Skeletal muscle satellite cell (primary cell): ENCODE results near the gene LAMP1.
"Not testable (repeated sequence)": the region's sequence is repeated elsewhere in the genome, so short reads cannot be mapped to it uniquely, and the experiment has no call there.

ENCODE experiments used
- H3K27me3 ChIP-seq: 2 replicates; pipeline ENCODE4 v1.7.0; 2013; ENCODE audit warnings: low read length; ENCODE audit not compliant: control insufficient read depth, insufficient read depth
- H3K36me3 ChIP-seq: 2 replicates; pipeline ENCODE4 v1.7.0; 2013; ENCODE audit warnings: mild to moderate bottlenecking, control low read depth, low read length; ENCODE audit not compliant: insufficient read depth
- H3K4me1 ChIP-seq: 2 replicates; pipeline ENCODE4 v1.7.0; 2013; ENCODE audit warnings: low read length; ENCODE audit not compliant: control insufficient read depth, insufficient read depth
- H3K4me2 ChIP-seq: 2 replicates; pipeline ENCODE4 v1.7.0; 2013; ENCODE audit warnings: mild to moderate bottlenecking, low read length
- H3K4me3 ChIP-seq: 2 replicates; pipeline ENCODE4 v1.7.0; 2013; ENCODE audit warnings: low read length
- H3K9ac ChIP-seq: 2 replicates; pipeline ENCODE4 v1.7.0; 2013; ENCODE audit warnings: mild to moderate bottlenecking, low read depth, low read length, moderate library complexity
- H3K9me3 ChIP-seq: replicated peaks from 2 replicates; pipeline ENCODE4 v1.7.0; 2013; ENCODE audit warnings: mild to moderate bottlenecking, control low read depth, low read length

Gene LAMP1

DNA sequence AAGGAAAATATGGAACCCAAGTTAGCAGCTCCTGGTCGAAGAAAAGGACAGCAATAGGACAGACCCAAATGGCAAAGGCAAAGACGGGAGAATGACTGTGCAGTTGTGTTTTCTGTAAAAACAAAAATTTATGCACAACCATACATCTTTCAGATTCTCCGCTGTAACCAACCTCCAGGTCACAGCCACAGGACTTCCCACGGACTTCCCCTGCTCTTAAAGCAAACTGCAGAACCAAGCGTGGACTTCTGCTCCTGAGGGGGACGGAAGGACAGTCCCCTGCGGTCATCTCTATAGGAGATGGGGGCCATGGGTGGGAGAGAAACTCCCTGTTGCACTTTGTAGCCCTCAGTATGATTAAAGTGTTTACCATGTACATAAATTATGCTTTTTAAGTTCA is 64.4 kb downstream of the LAMP1 start:
- H3K9me3 ChIP-seq: no peaks in the 10 kb centered on the region
- no peak overlapping the region for H3K9ac ChIP-seq
- peaks cover 13% of the 10 kb centered on the region for H3K4me1 ChIP-seq
- peaks cover 29% of the 10 kb centered on the region for H3K27me3 ChIP-seq
- H3K4me3 ChIP-seq: no peak overlapping the region
- no peaks in the 10 kb centered on the region for H3K36me3 ChIP-seq
- no peak overlapping the region for H3K4me2 ChIP-seq

DNA sequence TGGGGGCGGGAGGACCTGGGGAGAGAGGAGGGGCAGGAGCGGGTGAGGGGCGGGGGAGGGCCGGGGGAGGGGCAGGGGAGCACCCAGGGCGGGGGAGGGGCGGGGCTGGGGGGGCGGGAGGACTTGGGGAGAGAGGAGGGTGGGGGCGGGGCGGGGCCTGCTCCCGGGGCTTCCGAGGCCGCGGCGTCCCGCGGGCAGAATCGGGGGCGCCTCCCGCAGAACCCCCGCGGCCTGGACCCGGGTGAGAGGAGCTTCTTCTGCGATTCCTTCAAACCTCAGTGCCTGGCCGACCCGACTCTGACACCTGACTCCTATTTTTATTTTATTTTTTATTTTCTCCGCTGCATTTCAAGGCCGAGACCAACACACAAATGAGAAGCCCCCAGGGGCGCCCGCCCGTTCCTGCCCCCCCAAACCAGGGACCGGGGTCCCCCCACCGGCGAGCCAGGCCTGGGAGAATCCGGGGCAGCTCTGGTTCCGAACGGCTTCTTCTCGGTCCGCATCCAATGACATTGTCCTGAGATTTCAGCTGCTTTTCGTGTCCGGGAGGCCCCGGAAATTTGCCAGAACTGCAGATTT is 67.4 kb downstream of the LAMP1 start:
- Histone ChIP-seq H3K27me3 (peaks cover 26% of the 10 kb centered on the region), H3K4me2 (peak overlapping the region; percentile 77), H3K4me1 (peaks cover 7% of the 10 kb centered on the region), H3K9ac (peak overlapping the region; percentile 68), H3K36me3 (no peaks in the 10 kb centered on the region), H3K4me3 (peak overlapping the region; percentile 52), H3K9me3 (no peaks in the 10 kb centered on the region)

DNA sequence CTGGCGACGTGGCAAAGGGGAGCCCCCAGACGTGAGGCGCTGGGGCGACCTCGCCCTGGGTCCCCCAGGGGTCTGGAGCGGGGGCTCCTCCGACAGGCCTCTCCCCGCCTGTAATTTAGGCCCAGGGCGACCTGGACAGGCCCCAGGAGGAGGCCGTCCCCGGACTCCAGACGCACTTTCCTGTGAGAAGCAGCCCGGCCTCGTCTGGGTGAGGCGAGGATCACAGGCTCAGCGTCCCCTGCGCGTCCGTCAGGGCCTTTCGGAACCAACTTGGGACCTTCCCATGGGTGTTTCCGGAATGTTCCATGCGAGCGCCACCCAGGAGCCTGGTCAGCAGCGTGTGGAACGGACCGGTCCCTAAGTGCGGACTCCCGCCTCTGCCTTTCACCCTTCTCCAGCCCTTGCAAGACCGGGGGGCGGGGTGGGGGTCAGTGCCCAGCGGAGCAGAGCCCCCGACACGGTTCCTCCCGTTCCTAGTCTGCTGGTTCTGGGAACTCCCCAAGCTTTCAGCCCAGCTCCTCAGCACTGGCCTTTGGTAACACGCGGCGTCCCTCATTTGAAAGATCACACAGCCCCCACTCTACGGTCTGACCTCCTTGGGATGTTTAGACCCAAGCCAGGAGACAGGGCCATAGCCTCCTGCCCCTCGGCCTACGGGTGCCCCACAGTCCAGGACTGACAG is 68.0 kb downstream of the LAMP1 start:
- no peak overlapping the region for H3K4me3 ChIP-seq
- H3K4me2 ChIP-seq: peak overlapping the region; percentile 77
- peak overlapping the region; percentile 68 for H3K9ac ChIP-seq
- no peaks in the 10 kb centered on the region for H3K9me3 ChIP-seq
- no peaks in the 10 kb centered on the region for H3K36me3 ChIP-seq
- peaks cover 7% of the 10 kb centered on the region for H3K4me1 ChIP-seq
- H3K27me3 ChIP-seq: peaks cover 24% of the 10 kb centered on the region

DNA sequence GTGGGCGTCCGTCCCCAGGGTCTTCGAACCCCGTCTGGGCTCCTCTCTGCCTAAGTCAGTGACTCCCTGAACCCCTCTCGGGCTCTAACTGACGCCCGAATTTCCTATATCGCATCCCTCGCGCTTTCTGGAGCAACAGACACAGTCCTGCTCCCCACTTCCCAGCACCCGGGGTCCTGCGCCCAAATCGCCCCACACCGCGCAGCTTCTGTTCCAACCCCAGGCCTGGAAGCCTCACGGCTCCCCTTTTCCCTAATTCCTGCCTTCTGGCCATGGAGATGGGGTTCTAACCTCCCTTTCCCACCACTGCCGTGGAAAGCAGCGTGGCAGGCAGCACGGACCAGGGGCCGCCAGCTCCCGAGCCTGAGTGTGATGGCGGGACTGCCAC is 68.5 kb downstream of the LAMP1 start:
- Histone ChIP-seq H3K4me1 (peaks cover 7% of the 10 kb centered on the region), H3K9ac (no peak overlapping the region), H3K9me3 (no peaks in the 10 kb centered on the region), H3K27me3 (peaks cover 19% of the 10 kb centered on the region), H3K36me3 (no peaks in the 10 kb centered on the region), H3K4me3 (no peak overlapping the region), H3K4me2 (no peak overlapping the region)

DNA sequence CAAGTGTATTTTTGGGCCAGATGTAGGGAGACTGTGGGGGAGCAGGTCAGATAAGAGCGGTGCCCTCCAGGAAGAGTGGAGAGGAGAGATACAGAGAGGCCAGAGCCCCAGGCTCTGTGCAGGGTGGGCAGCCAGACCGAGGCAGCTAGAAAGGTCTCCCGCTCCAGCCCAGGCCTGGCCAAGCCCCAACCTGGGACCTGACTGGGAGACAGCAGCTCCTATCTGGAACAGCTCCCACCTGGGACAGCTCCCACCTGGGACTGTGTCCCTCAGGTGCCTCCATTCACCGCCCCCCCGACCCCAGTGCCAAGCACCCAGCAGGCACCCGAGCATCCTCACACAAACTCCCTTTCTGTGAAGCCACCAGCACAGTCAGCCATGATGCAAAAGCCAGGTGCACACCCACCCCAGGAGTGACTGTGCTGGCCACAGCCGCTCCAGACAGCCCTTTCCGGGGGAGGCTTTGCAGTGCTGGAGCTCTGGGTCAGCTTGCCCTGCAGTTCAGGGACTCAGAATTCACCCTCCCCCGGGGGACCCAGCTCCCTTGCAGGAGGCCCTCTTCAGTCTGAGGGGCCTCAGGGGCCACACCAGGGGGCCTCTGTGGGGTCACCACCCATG is 69.0 kb downstream of the LAMP1 start:
- Histone ChIP-seq H3K36me3 (no peaks in the 10 kb centered on the region), H3K27me3 (peaks cover 19% of the 10 kb centered on the region), H3K4me3 (no peak overlapping the region), H3K9me3 (no peaks in the 10 kb centered on the region), H3K9ac (no peak overlapping the region), H3K4me1 (peaks cover 7% of the 10 kb centered on the region), H3K4me2 (no peak overlapping the region)

- H3K4me3 ChIP-seq: no peak overlapping the region
- no peaks in the 10 kb centered on the region for H3K36me3 ChIP-seq
- no peaks in the 10 kb centered on the region for H3K9me3 ChIP-seq
- no peak overlapping the region for H3K4me2 ChIP-seq
- H3K27me3 ChIP-seq: peaks cover 19% of the 10 kb centered on the region
- H3K9ac ChIP-seq: no peak overlapping the region
- peaks cover 7% of the 10 kb centered on the region for H3K4me1 ChIP-seq
These were observed 70.1 kb downstream of the LAMP1 start for GRCh38 chr13:113367020-113367560.

DNA sequence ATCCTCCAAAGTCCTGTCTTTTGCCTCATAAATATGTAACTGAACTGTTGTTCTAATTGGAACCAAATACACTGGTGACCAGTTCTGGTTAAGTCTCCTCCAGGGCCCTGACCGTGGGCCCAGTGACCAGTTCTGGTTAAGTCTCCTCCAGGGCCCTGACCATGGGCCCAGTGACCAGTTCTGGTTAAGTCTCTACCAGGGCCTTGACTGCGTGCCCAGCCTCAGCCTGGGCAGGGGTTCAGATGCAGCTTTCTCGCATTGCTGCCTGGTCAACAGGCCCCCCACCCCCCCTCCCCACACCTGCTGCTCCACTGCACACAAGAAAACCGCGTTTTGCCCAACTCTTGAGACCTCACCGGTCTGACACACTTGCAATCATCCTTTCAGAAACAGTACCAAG is 70.7 kb downstream of the LAMP1 start:
- peaks cover 7% of the 10 kb centered on the region for H3K4me1 ChIP-seq
- H3K36me3 ChIP-seq: no peaks in the 10 kb centered on the region
- no peak overlapping the region for H3K9ac ChIP-seq
- peaks cover 14% of the 10 kb centered on the region for H3K27me3 ChIP-seq
- no peaks in the 10 kb centered on the region for H3K9me3 ChIP-seq
- H3K4me2 ChIP-seq: no peak overlapping the region
- H3K4me3 ChIP-seq: no peak overlapping the region

- not testable (repeated sequence) for H3K4me3 ChIP-seq, H3K36me3 ChIP-seq, H3K9ac ChIP-seq, H3K4me2 ChIP-seq, H3K9me3 ChIP-seq, H3K4me1 ChIP-seq
- peaks cover 11% of the 10 kb centered on the region for H3K27me3 ChIP-seq
These were observed 71.3 kb downstream of the LAMP1 start for GRCh38 chr13:113368353-113368752.

DNA sequence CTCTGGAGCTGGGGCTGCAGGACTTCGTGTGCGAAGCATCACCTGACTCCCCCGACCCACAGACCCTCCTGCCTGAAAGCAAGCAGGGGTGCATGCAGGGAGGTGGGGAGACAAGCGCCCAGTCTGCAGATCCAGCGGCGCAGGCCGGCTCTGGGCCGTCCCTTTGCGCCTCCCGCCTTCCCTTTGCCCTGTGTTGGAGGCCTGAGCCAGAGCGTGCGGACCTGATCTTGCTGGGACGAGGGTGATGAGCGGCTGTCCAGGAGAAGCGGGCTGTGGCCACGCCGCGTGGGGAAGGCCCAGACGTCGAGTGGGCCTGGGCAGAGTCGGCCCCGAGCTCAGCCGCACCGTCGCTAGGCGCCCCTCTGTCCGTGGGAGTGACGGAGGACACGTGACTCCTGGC is 72.2 kb downstream of the LAMP1 start:
- H3K9me3 ChIP-seq: no peaks in the 10 kb centered on the region
- H3K4me1 ChIP-seq: peaks cover 3% of the 10 kb centered on the region
- no peak overlapping the region for H3K4me2 ChIP-seq
- H3K4me3 ChIP-seq: no peak overlapping the region
- H3K27me3 ChIP-seq: peaks cover 9% of the 10 kb centered on the region
- no peaks in the 10 kb centered on the region for H3K36me3 ChIP-seq
- H3K9ac ChIP-seq: no peak overlapping the region

DNA sequence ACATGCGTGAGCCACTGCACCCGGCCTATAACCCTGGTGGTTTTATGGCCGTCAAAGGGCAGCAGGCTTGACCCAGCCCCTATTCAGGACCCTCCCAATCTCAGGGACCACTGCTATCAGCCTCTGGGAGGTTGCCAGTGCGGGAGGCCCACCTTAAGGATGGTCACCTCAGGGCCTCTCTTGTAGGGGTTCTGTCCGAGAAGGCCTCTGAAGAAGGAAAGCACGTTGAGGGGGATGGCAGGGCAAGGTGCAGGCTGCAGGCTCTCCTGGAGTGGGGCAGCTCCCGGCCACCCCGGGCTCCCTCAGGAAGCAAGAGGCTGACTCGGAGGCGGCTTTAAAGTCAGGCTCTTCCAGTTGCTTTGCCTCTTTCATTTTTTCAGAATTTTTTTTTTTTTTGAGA is 72.8 kb downstream of the LAMP1 start:
- Histone ChIP-seq H3K9ac (no peak overlapping the region), H3K9me3 (no peaks in the 10 kb centered on the region), H3K4me3 (no peak overlapping the region), H3K36me3 (no peaks in the 10 kb centered on the region), H3K4me2 (no peak overlapping the region), H3K4me1 (no peaks in the 10 kb centered on the region), H3K27me3 (peaks cover 16% of the 10 kb centered on the region)

DNA sequence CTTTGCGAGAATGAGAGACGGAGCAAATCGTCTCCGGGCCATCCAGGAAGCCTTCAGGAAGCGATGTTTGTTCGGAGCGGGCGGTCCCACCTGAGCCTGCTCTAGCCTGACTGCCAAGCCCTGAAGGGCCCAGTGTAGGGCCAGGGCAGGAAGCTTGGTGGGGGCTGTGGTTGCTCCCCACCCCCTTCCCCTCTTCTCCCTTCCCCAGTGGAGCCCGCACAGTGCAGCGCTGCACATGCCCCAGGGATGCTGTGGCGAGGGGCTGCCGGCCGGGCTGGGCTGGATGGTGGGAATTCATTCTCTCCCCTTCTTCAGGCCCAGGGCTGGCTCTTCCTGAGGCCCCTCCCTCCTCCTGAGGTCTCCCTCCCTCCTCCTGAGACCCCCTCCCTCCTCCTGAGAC is 74.0 kb downstream of the LAMP1 start:
- Histone ChIP-seq H3K4me2 (no peak overlapping the region), H3K9me3 (no peaks in the 10 kb centered on the region), H3K27me3 (peaks cover 10% of the 10 kb centered on the region), H3K4me1 (no peaks in the 10 kb centered on the region), H3K36me3 (no peaks in the 10 kb centered on the region), H3K4me3 (no peak overlapping the region), H3K9ac (no peak overlapping the region)

GRCh38 chr13:113371701-113372100 is 74.7 kb downstream of the LAMP1 start:
- not testable (repeated sequence) for H3K9me3 ChIP-seq, H3K4me3 ChIP-seq, H3K4me2 ChIP-seq, H3K4me1 ChIP-seq, H3K36me3 ChIP-seq, H3K9ac ChIP-seq
- peaks cover 16% of the 10 kb centered on the region for H3K27me3 ChIP-seq
